Thyroid gland (tissue), 4 donors: ENCODE measurements around the gene CUL1.

Source experiments
- CTCF ChIP-seq, 6 experiments: fragments of 200-600 bp in 3 of 6; fragments of 450-650 bp in 3 of 6; sonication (generic) in 3 of 6; IDR thresholded peaks; one replicate each; pipeline ENCODE4 v1.5.1; 2016 to 2019; ENCODE audit warnings: antibody characterized with exemption in 6 of 6, mild to moderate bottlenecking in 2 of 6, inconsistent platforms in 1 of 6, moderate library complexity in 1 of 6
- POLR2A ChIP-seq, 2 donors: fragments of 450-650 bp; IDR thresholded peaks; one replicate each; pipeline ENCODE4 v1.6.1; 2017; ENCODE audit warnings: antibody characterized with exemption in 2 of 2, mild to moderate bottlenecking in 2 of 2, moderate library complexity in 1 of 2

DNA sequence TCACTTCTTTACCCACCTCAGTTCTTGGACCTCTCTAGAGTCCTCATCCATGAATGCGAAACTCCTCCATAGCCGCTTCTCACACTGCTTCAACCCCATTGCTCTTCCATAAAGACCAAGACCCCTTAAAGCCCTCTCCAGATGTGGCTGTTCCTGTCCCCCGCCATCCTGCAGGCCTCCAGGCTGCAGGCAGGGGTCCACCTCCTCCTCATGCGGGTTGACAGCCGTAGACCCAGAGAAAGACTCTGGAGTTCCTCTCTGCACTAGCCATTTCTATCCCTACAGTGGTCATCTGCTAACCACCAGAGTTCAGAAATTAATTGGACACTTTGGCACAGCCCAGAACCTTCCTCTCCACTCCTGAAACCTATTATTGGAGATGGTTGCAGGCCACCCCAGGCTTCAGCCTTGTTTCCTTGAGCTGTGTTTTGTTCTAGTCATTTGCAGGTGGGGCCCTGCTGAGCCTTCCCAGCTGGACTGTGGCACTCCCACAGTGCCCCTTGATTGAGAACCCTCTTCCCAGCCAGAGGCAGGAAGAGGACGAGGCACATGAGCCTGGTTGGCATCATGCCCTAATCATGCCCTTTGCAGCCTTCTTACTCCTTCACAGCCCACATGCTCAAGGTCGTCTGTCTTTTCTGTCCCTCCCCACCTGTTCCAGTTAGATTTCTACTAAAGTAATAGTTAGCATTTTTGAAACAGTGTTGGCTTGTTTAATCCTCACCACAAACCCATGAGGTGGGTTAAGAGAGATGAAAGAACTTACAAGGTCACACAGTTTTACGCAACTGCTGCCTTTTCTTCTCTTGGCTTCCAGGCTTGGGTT is 23.9 kb downstream of the CUL1 start:
- no peak for TF ChIP-seq POLR2A (IDR thresholded peaks at IDR 0.05)
- TF ChIP-seq CTCF (IDR thresholded peaks at IDR 0.05): no peak
